HG03558 (cell line): ENCODE data around the gene TAF1C.
"Not testable (repeated sequence)": the region's sequence is repeated elsewhere in the genome, so short reads cannot be mapped to it uniquely, and the experiment has no call there.

ENCODE experiments used
- ATAC-seq: cut with Tn5 transposase; IDR thresholded peaks from one replicate; pipeline ENCODE4 v1.9.1; 2021; ENCODE audit warnings: moderate number of reproducible peaks; ENCODE audit not compliant: unreplicated experiment; ENCODE audit errors: extremely low read depth

Gene TAF1C

DNA sequence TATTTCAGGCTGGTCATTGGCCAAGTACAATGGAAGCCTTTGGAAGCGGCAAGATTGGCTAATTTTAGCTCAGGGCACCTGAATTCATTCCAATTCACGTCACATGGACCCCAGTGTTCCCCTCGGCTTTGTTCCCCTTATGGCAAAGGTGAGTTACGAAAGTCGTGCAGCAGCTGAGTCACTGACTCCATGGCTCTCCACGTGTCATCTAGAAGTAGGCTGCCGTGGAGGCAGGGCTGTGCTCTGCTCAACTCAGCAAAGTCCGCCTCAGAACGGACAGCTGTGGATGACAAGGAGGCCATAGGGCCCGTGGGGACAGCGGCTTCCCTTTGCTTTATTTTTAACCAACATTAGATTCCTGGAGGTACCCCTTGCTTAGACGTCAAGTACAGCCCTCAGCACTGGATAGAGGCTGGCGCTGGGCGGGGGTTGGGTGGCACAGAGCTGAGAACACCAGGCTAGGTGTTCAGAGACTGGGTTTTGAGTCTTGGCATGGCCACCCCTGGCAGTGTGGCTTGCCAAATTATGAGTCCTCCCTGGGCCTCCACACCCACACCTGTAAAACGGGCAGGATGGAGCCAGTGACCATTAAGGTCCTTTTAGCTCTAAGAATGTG lies 27.7 kb upstream of the TAF1C start:
- no peak for ATAC-seq

DNA sequence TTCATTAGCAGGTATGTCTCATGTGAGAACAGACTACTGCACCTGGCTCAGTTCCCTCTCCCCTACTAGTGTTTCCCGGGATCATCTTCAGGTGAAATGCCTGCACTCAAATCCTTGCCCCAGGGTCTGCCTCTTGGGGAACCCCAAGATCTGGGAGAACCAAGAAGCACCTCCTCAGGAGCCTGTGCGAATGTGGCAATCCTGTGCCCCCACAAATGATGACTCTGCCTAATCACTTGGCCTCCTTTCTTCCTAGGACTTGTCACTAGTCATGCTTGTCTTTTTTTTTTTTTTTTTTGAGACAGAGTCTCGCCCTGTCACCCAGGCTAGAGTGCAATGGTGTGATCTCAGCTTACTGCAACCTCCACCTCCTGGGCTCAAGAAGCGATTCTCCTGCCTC lies 25.8 kb upstream of the TAF1C start:
- ATAC-seq: no peak

GRCh38 chr16:84212154-84212553 lies 25.3 kb upstream of the TAF1C start:
- no peak for ATAC-seq

- no peak for ATAC-seq
Measured at GRCh38 chr16:84209989-84210388, 23.1 kb upstream of the TAF1C start.

DNA sequence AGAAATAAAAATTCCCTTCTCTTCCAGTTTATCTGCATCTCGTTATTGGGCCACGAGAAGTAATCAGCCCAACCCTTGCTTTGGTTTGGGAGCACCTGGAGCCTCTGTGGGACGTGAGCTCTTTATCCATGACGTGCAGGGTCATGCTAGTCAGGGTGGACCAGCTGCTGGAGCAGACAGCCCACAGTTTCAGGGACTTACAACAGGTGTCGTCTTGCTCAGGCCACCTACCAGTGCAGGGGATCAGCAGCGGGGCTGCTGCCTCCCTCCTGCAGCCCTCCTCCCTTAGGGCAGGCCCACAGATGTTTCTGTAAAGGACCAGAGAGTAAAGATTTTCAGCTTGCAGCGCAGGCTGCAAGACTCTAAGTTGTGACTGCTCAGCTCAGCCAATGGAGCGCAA lies 21.0 kb upstream of the TAF1C start:
- ATAC-seq: no peak

GRCh38 chr16:84207251-84207650 lies 20.4 kb upstream of the TAF1C start:
- no peak for ATAC-seq

- ATAC-seq: no peak
Measured at GRCh38 chr16:84205976-84206691, 19.3 kb upstream of the TAF1C start.

GRCh38 chr16:84205123-84205522 lies 18.3 kb upstream of the TAF1C start:
- not testable (repeated sequence) for ATAC-seq

- ATAC-seq: not testable (repeated sequence)
Measured at GRCh38 chr16:84204551-84204950, 17.7 kb upstream of the TAF1C start.

DNA sequence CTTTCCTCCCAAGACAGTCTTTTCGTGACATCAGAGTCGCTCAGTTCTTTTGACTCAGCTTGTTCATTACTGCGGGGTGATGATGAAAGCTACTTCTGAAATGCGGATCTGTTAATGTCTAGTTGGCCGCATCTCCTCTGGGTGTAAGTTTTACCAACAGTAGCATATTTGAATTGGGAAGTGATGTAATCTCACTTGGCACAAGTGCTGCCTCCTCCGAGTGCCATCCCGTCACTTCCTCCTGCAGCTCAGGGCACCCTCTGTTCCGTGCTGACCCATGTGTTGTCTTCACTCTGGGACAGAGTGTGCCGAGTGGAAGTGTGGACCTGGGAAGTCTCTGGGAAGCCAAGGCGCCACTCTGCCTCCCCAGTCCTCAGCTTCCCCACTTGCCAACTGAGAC lies 13.0 kb upstream of the TAF1C start:
- ATAC-seq: no peak

DNA sequence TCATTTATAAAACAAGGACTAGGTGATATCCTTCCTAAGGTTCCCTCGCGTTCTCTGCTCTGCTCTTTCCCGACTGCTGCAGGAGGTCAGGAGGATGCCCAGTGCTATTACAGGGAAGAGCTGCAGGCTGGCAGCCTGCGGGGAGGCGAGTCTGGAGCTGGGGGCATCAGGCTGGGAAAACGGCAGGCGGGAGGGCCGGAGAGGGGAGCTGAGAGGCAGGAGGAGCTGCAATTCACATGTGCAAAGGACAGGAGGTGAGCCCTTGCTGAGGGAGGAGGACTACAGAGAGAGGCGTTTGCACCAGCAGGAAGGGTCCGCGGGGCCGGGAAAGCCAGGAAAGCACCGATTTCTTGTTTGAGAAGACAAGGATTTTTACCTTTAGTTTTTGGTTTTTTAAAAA lies 12.2 kb upstream of the TAF1C start:
- no peak for ATAC-seq

DNA sequence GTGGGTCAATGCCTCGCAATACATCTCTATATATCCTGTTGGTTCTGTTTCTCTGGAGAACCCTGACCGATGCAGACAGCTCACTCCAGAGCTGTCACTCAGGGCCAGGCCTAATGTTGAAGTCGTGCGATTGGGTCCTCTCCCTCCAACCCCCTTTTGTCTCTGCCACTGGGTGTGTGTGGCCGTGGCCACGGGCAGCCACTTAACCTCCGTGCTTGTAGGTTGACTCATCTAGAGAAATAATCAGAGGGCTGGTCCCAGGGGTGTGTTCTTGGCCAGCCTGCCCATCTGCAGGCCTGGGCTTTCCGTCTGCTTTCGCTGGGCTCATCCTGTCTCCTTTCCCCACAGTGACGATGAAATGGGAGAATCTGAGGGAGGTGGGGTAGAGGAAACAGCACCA lies 11.5 kb upstream of the TAF1C start:
- ATAC-seq: no peak

DNA sequence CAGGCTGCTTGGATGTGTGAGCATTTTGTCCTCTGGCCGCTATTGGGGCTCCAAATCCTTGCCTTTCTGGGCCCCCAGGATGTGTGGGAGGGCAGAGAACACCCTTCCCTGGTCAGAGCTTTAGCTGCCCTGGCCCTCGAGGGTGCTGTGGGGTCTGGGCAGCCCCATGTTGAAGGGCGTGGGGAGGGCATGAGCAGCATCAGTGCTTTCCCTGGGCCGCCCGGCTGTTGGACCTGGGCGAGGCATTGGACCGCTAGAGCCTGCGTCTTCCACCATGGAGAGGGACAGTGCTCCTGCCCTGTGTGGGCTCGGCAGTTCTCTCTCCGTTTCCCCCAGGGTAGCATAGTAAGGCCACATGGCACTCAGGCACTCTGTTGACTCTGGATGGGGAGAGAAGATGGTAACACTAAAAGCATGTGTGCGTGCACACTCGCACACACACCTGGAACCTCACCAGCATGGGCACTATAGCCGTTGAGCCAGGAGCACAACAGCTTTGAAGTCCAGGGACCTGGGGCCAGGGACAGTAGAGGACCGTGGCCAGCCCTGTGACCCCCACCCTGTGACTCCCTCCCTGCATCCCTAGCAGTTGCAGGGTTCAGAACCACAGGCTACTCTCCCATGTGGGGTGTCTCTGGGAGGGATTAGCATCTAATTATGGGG lies 10.7 kb upstream of the TAF1C start:
- no peak for ATAC-seq

DNA sequence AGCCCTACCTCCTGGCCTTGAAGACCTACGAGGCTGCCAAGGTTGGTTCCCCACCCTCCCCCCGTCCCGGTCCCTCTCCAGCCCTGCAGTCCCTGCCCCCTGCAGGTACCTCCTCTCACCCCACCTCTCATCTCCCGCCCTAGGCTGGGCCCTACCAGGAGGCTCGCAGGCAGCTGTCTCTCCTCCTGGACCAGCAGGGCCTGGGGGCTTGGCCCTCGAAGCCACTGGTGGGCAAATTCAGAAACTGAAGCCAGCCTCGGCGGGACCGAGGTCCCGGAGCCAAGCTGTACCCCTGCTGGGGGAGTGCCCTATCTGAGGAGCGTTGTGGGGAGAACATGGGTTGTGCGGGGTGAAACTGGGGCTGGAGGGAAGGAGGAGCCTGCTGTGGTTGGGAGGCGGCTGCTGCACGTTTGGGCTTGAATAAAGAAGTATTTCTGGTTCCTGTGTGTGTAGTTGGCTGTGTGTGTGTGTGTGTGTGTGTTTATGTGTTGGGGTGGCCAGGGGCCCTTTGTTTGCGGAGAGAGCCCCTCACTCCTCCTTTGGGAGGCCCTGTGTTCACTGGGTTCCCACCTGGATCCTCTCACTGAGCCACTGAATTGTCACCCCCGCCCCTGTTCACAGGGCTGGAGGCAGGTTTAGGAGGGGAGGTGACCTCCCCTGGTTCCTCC lies 10.0 kb upstream of the TAF1C start:
- ATAC-seq: no peak

DNA sequence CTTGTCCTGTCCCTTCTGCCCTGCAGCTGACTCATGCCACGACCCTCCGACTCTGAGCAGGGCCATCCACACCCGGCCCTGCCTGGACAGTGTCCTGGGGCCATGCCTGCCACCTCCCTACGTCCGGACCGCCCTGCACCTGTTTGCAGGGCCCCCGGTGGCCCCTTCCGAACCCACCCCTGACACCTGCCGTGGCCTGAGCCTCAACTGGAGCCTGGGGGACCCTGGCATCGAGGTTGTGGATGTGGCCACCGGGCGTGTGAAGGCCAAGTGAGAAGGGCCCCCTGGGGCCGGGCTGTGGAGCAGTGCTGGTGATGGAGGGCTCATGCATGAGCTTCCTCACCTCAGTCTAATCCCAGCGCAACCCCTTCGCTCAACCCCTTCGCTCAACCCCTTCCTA lies 9.2 kb upstream of the TAF1C start:
- no peak for ATAC-seq

- no peak for ATAC-seq
Measured at GRCh38 chr16:84195201-84196093, 8.6 kb upstream of the TAF1C start.

DNA sequence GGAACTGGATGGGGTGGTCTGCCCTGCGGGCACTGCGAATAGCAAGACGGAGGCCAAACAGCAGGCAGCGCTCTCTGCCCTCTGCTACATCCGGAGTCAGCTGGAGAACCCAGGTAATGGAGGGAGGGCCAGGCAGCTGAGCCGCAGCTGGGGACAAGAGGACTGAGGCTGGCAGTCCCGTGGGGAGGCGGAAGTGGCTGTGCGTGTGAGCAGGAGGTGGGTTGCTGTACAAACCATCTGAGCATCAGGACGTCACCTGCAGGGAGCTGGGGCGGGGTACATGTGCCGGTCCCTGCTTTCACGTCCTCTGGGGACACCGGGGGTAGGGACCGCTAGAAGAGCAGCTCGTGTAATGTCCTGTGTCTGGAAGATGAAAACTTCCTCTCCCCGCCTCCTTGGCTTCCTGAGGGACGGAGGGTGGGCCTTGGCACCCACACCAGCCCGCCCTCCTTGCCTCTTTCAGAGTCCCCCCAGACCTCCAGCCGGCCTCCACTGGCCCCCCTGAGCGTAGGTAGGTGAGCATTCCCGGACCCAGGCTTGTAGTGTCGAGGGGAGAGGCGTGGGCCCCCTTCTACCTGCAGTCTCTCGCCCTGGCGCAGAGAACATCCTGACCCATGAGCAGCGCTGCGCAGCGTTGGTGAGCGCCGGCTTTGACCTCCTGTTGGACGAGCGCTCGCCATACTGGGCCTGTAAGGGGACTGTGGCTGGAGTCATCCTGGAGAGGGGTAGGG lies 7.8 kb upstream of the TAF1C start:
- ATAC-seq: no peak

DNA sequence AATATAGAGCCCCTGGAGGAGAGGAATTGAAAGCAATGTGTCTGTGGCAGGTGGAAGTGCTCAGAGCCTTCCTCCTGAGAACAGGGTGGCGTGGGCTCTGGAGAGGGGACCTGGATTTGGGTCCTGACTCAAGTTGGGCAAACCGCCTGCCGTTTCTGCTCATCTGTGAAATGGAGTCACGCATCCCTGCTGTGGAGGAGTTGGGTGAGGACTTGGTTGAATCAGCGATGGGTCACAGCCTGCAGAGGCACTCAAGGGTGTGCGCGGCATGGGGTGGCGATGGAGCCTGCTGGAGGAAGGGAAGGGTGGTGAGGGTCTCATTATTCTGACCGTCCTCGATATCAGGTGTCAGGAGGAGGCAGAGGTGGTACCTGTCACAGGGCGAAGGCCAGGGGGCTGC lies 7.2 kb upstream of the TAF1C start:
- no peak for ATAC-seq

DNA sequence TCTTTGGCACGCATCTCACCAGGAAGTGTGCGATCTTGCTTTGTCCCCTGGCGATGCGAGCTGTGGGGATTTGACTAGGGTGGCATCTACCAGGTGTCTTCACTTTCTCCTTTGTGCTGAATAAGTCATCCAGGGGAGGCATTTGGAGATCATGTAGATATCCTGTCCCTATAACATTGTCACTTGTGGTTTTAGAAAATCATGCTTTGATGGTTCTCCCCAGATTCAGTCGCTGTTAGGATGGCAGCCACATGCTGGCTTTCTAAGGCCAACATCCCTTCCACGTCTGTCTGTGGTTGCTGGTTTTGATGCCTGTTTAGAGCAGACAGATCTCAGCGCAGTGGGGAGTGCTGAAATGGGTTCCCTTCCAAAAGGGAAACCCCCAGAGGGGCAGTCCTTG lies 6.6 kb upstream of the TAF1C start:
- no peak for ATAC-seq

GRCh38 chr16:84191466-84191865 lies 4.6 kb upstream of the TAF1C start:
- ATAC-seq: no peak
